ENCODE measurements around the gene S1PR2. TPM values are rescaled to one million over a fixed set of nuclear protein-coding genes. Genes with fewer than 3 reads are reported as not detected.
"Not testable (repeated sequence)": the region's sequence is repeated elsewhere in the genome, so short reads cannot be mapped to it uniquely, and the experiment has no call there.

The S1PR2 gene
- total RNA-seq, 3 donors from 2014 or later, result 1.2 to 8.4 (median 6.5) TPM

- Histone ChIP-seq H3K9me3 (no peaks in the 10 kb centered on the region), H3K4me1 (ENCODE audit: low read depth) (peaks cover 5% of the 10 kb centered on the region), H3K4me3 (no peak overlapping the region), H3K36me3 (ENCODE audit: low read depth) (no peaks in the 10 kb centered on the region)
- TF ChIP-seq CTCF (IDR thresholded peaks at IDR 0.05), result no peak
- DNase-seq, result peak; percentile 61 to 76 (median 66)
- intact Hi-C loops (cut with DNase I, micrococcal nuclease), result no loop called here
- ATAC-seq, result peak; percentile 82
These were observed 7.1 kb upstream of the S1PR2 start for GRCh38 chr19:10238172-10238783.

GRCh38 chr19:10237702-10238101 lies 6.6 kb upstream of the S1PR2 start:
- DNase-seq (no peak), ATAC-seq (peak; percentile 4)
- Histone ChIP-seq H3K4me3 (no peak overlapping the region), H3K4me1 (ENCODE audit: low read depth) (peaks cover 5% of the 10 kb centered on the region), H3K36me3 (ENCODE audit: low read depth) (no peaks in the 10 kb centered on the region), H3K9me3 (no peaks in the 10 kb centered on the region)
- intact Hi-C loops (cut with DNase I, micrococcal nuclease), result no loop called here
- no peak for TF ChIP-seq CTCF (IDR thresholded peaks at IDR 0.05)

- H3K9me3 ChIP-seq; H3K4me3 ChIP-seq; intact Hi-C loops (cut with DNase I, micrococcal nuclease); H3K36me3 ChIP-seq (ENCODE audit: low read depth); ATAC-seq; H3K4me1 ChIP-seq (ENCODE audit: low read depth); DNase-seq: not testable (repeated sequence)
These were observed 4.3 kb upstream of the S1PR2 start for GRCh38 chr19:10235409-10235808.

- DNase-seq, result no peak
- no peak overlapping the region for H3K4me3 ChIP-seq
- no peaks in the 10 kb centered on the region for H3K9me3 ChIP-seq
- intact Hi-C loops (cut with DNase I, micrococcal nuclease), result no loop called here
- H3K4me1 ChIP-seq (ENCODE audit: low read depth), result peaks cover 9% of the 10 kb centered on the region
- H3K36me3 ChIP-seq (ENCODE audit: low read depth), result no peaks in the 10 kb centered on the region
- ATAC-seq, result no peak
- no peak for TF ChIP-seq CTCF (IDR thresholded peaks at IDR 0.05)
These were observed 3.9 kb upstream of the S1PR2 start for GRCh38 chr19:10235003-10235402.

- ATAC-seq (no peak), DNase-seq (no peak)
- H3K9me3 ChIP-seq, result no peaks in the 10 kb centered on the region
- intact Hi-C loops (cut with DNase I, micrococcal nuclease), result no loop called here
- H3K4me1 ChIP-seq (ENCODE audit: low read depth), result peaks cover 12% of the 10 kb centered on the region
- no peaks in the 10 kb centered on the region for H3K36me3 ChIP-seq (ENCODE audit: low read depth)
- H3K4me3 ChIP-seq, result no peak overlapping the region
- TF ChIP-seq CTCF (IDR thresholded peaks at IDR 0.05), result no peak
These were observed 2.8 kb upstream of the S1PR2 start for GRCh38 chr19:10233946-10234345.

GRCh38 chr19:10231612-10232228 lies 589 bp upstream of the S1PR2 start:
- H3K4me1 ChIP-seq (ENCODE audit: low read depth), result peaks cover 8% of the 10 kb centered on the region
- no peaks in the 10 kb centered on the region for H3K36me3 ChIP-seq (ENCODE audit: low read depth)
- TF ChIP-seq CTCF (IDR thresholded peaks at IDR 0.05), result no peak
- H3K4me3 ChIP-seq, result no peak overlapping the region
- ATAC-seq (no peak), DNase-seq (no peak)
- intact Hi-C loops (cut with DNase I, micrococcal nuclease), result no loop called here
- H3K9me3 ChIP-seq, result no peaks in the 10 kb centered on the region

Measured in mucosa of descending colon (tissue), 3 donors.